Right lobe of liver (tissue), 6 donors: ENCODE results near the gene INSYN2B. TPM values are rescaled to one million over a fixed set of nuclear protein-coding genes. Genes with fewer than 3 reads are reported as not detected.

Experiments
- ATAC-seq, 4 donors: fragments of 200-7000 bp; cut with Tn5 transposase; one replicate each; pipeline ENCODE4 v1.9.1; 2020; ENCODE audit warnings: mild to moderate bottlenecking in 4 of 4, moderate library complexity in 4 of 4
- DNase-seq, 3 donors: peaks; one replicate each; pipeline ENCODE4 v3.0.0-alpha.2; 2020
- H3K27ac ChIP-seq, 3 donors: fragments of 200-600 bp; one replicate each; pipeline ENCODE4 v1.8.0; 2022
- H3K27me3 ChIP-seq, 2 donors: fragments of 200-600 bp; one replicate each; pipeline ENCODE4 v1.8.0; 2022
- H3K36me3 ChIP-seq, 4 donors: fragments of 200-600 bp; sonication (generic) in 1 of 4; one replicate each; pipeline versions ENCODE4 v1.5.1 to v1.8.0; 2017 to 2022; ENCODE audit warnings: control low read depth in 1 of 4
- H3K4me1 ChIP-seq, 4 donors: fragments of 200-600 bp; sonication (generic) in 1 of 4; one replicate each; pipeline versions ENCODE4 v1.5.1 to v1.8.0; 2017 to 2022; ENCODE audit warnings: control low read depth in 1 of 4
- H3K4me3 ChIP-seq, 3 donors: fragments of 200-600 bp; one replicate each; pipeline ENCODE4 v1.8.0; 2022
- H3K9me3 ChIP-seq, 4 donors: fragments of 200-600 bp; sonication (generic) in 1 of 4; one replicate each; pipeline versions ENCODE4 v1.5.1 to v1.8.0; 2017 to 2022; ENCODE audit warnings: control low read depth in 1 of 4
- CTCF ChIP-seq, 4 donors: fragments of 200-600 bp in 3 of 4; fragments of 450-650 bp in 1 of 4; IDR thresholded peaks; one replicate each; pipeline versions ENCODE4 v1.5.1 to v1.8.0; 2016 to 2022; ENCODE audit warnings: antibody characterized with exemption in 4 of 4, mild to moderate bottlenecking in 2 of 4
- POLR2A ChIP-seq: fragments of 450-650 bp; IDR thresholded peaks from one replicate; pipeline ENCODE4 v1.6.1; 2017; ENCODE audit warnings: antibody characterized with exemption, mild to moderate bottlenecking
- whole genome bisulfite sequencing: methylation state at CpG from one replicate; pipeline ENCODE4 v1.1.6; 2018; ENCODE audit warnings: low coverage, low lambda C conversion rate; ENCODE audit not compliant: insufficient coverage; ENCODE audit errors: missing lambda C conversion rate; 5-methylcytosine and 5-hydroxymethylcytosine counted together
- intact Hi-C, 2 donors: fragments of 100-400 bp; cut with DNase I; formaldehyde crosslinking; loops; one replicate each; pipeline versions ENCODE4 v1.11.2 to v1.14.1; 2022
- total RNA-seq, 6 experiments: library from RNA; depleted of rRNA in 2 of 6; stranded (reverse); fragments of >200 nt in 2 of 6; fragmentation: NEBNext Ultra II Directional in 3 of 6; extraction: Animal tissue kit (Norgen Biotek cat#: 25700) in 3 of 6; gene quantifications; one replicate each; pipeline versions ENCODE4 v1.1.0 to v1.2.4, GENCODE V29; 2016 to 2023
- donor health status: DM: no; HTN: yes; CAD: no.
- donor health status: DM: no; HTN: no; CAD: no.
- donor health status: DM: no; HTN: no; CAD: no.
- donor health status: DM: no; HTN: yes; CAD: no.
- donor health status: DM: no; HTN: yes; CAD: no.

The INSYN2B gene
- total RNA-seq, 6 experiments from 2014 or later, result 0.09 to 0.13 TPM; not detected in 4

GRCh38 chr5:170006021-170006420 is 25.7 kb upstream of the INSYN2B start:
- Histone ChIP-seq H3K27ac (no peak overlapping the region), H3K9me3 (no peaks in the 10 kb centered on the region), H3K27me3 (no peaks in the 10 kb centered on the region), H3K36me3 (no peaks in the 10 kb centered on the region), H3K4me1 (no peaks in the 10 kb centered on the region), H3K4me3 (no peak overlapping the region)
- intact Hi-C loops, result no loop called here
- ATAC-seq (no peak), DNase-seq (no peak)
- 63% methylated on average over 5 of the region's 6 CpGs for WGBS
- TF ChIP-seq POLR2A (no peak), CTCF (IDR thresholded peaks at IDR 0.05) (no peak)

- WGBS, result 79% methylated on average over 2 of the region's 2 CpGs
- H3K4me3 ChIP-seq, result no peak overlapping the region
- H3K27me3 ChIP-seq, result no peaks in the 10 kb centered on the region
- TF ChIP-seq POLR2A (no peak), CTCF (IDR thresholded peaks at IDR 0.05) (no peak)
- no peak for ATAC-seq
- H3K36me3 ChIP-seq, result no peaks in the 10 kb centered on the region
- no peak for DNase-seq
- H3K9me3 ChIP-seq, result no peaks in the 10 kb centered on the region
- intact Hi-C loops, result no loop called here
- no peak overlapping the region for H3K27ac ChIP-seq
- no peaks in the 10 kb centered on the region for H3K4me1 ChIP-seq
Observed at GRCh38 chr5:170000155-170000554, 19.9 kb upstream of the INSYN2B start.

GRCh38 chr5:169999621-170000020 is 19.3 kb upstream of the INSYN2B start:
- no peak overlapping the region for H3K27ac ChIP-seq
- WGBS, result 75% methylated on average over 3 of the region's 3 CpGs
- ATAC-seq (no peak), DNase-seq (no peak)
- TF ChIP-seq POLR2A, result no peak
- no peak for TF ChIP-seq CTCF (IDR thresholded peaks at IDR 0.05)
- no peaks in the 10 kb centered on the region for H3K27me3 ChIP-seq
- no peak overlapping the region for H3K4me3 ChIP-seq
- intact Hi-C loops, result no loop called here
- no peaks in the 10 kb centered on the region for H3K4me1 ChIP-seq
- no peaks in the 10 kb centered on the region for H3K36me3 ChIP-seq
- no peaks in the 10 kb centered on the region for H3K9me3 ChIP-seq

GRCh38 chr5:169997798-169998197 is 17.5 kb upstream of the INSYN2B start:
- TF ChIP-seq CTCF (IDR thresholded peaks at IDR 0.05), result no peak
- no peak for TF ChIP-seq POLR2A
- Histone ChIP-seq H3K4me3 (no peak overlapping the region), H3K27me3 (no peaks in the 10 kb centered on the region), H3K36me3 (no peaks in the 10 kb centered on the region), H3K9me3 (no peaks in the 10 kb centered on the region), H3K27ac (no peak overlapping the region), H3K4me1 (no peaks in the 10 kb centered on the region)
- ATAC-seq, result no peak
- intact Hi-C loops, result no loop called here
- DNase-seq, result no peak
- 65% methylated on average over 2 of the region's 3 CpGs for WGBS

GRCh38 chr5:169993485-169993790 is 13.1 kb upstream of the INSYN2B start:
- intact Hi-C loops, result no loop called here
- TF ChIP-seq CTCF (IDR thresholded peaks at IDR 0.05) (no peak), POLR2A (no peak)
- ATAC-seq (no peak), DNase-seq (no peak)
- Histone ChIP-seq H3K4me1 (no peaks in the 10 kb centered on the region), H3K9me3 (no peaks in the 10 kb centered on the region), H3K4me3 (no peak overlapping the region), H3K36me3 (no peaks in the 10 kb centered on the region), H3K27me3 (no peaks in the 10 kb centered on the region), H3K27ac (no peak overlapping the region)
- WGBS, result no CpG with 5 or more reads among the region's 2 CpGs
